ENCODE results near the gene TMEFF2. TPM values are rescaled to one million over a fixed set of nuclear protein-coding genes. Genes with fewer than 3 reads are reported as not detected.

TMEFF2 gene
- total and polyA plus RNA-seq, 2 donors (not counting 1 experiment from before 2014, with no cell fraction given): not detected

DNA sequence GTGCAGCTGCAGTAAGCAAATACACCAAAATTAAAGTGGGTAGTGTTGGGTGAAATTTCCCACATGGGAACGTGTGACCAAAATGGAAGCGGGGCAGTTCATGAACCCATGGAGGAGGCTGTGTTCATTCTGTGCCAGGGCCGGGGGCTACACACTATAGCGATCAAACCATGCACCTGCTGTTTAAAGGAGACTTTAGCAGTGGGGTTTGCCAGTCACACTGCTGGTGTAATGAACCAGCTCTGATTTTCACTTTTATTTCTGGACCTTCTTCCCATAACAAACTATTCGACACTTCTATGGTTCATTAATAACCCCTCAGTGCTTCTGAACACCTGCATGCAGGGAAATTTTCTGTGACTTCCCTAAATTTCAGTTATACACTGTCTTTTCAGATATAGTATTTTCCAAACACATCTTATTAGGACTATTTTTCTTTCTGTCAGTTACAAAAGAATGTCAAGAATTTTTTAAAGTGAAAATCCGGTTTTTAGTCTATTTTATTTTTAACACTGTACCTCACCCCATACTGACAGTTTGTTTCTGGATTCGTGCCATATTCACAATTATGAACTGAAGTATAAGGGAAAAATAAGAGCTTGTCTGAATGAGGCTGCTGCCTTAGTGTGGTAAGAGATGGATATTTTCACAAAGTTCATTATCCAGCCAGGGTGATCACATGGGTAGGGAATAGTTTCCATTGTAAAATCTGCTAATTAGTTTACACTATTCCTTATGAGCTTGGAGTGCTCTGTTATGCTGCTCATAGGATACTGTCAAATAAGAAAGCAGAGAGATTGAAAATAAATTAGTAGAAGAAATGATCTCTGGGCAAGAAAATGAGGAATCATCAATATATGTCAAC, 236.5 kb downstream of the TMEFF2 start:
- intact Hi-C loops (cut with micrococcal nuclease): no loop called here
- Histone ChIP-seq H3K36me3 (replicated peaks in 1 of 2; ENCODE audit: control extremely low read depth in 1 of 2, control insufficient read depth in 1 of 2, extremely low read depth in 1 of 2, insufficient read depth in 2 of 2, low read length in 1 of 2) (no peaks in the 10 kb centered on the region), H3K79me2 (ENCODE audit: control insufficient read depth, insufficient read depth, low read length) (no peaks in the 10 kb centered on the region), H4K20me1 (ENCODE audit: control insufficient read depth, insufficient read depth, low read length, poor library complexity, severe bottlenecking) (no peaks in the 10 kb centered on the region), H3K9ac (ENCODE audit: low read length) (no peak overlapping the region), H3K4me1 (ENCODE audit: control insufficient read depth in 2 of 2, insufficient read depth in 2 of 2, low read length in 2 of 2) (no peaks in the 10 kb centered on the region), H3K4me2 (replicated peaks; ENCODE audit: low read depth, low read length, poor library complexity, severe bottlenecking) (no peak overlapping the region), H3K27ac (ENCODE audit: low read length in 2 of 2) (no peak overlapping the region), H2AFZ (ENCODE audit: insufficient read depth, low read depth, low read length, poor library complexity, severe bottlenecking) (no peak overlapping the region), H3K27me3 (replicated peaks in 1 of 4; ENCODE audit: control extremely low read depth in 1 of 4, control insufficient read depth in 3 of 4, insufficient read depth in 4 of 4, low read length in 3 of 4) (no peaks in the 10 kb centered on the region), H3K9me3 (ENCODE audit: control extremely low read depth in 1 of 3, control insufficient read depth in 2 of 3, insufficient read depth in 1 of 3, low read length in 2 of 3) (no peaks in the 10 kb centered on the region), H3K4me3 (ENCODE audit: control extremely low read depth in 1 of 5, extremely low read depth in 1 of 5, insufficient read depth in 1 of 5, low read depth in 2 of 5, low read length in 4 of 5) (no peak overlapping the region)
- WGBS (ENCODE audit: insufficient coverage): 25% methylated on average over 2 of the region's 7 CpGs
- ATAC-seq (ENCODE audit: low read depth) (no peak), DNase-seq (no peak)
- ChIA-PET CTCF (interaction anchor here (1.0 kb wide), 1 partner anchor 200 kb away, joined by 3 read pairs; no protein-coding TSS in a partner anchor), POLR2A (no interaction called here)
- Mint-ChIP-seq H3K27me3 (no peaks in the 10 kb centered on the region), H3K4me3 (no peak overlapping the region), H3K27ac (no peak overlapping the region), H3K4me1 (no peaks in the 10 kb centered on the region), H3K9me3 (ENCODE audit: insufficient read depth) (no peaks in the 10 kb centered on the region)
- TF ChIP-seq, protein P1, sequence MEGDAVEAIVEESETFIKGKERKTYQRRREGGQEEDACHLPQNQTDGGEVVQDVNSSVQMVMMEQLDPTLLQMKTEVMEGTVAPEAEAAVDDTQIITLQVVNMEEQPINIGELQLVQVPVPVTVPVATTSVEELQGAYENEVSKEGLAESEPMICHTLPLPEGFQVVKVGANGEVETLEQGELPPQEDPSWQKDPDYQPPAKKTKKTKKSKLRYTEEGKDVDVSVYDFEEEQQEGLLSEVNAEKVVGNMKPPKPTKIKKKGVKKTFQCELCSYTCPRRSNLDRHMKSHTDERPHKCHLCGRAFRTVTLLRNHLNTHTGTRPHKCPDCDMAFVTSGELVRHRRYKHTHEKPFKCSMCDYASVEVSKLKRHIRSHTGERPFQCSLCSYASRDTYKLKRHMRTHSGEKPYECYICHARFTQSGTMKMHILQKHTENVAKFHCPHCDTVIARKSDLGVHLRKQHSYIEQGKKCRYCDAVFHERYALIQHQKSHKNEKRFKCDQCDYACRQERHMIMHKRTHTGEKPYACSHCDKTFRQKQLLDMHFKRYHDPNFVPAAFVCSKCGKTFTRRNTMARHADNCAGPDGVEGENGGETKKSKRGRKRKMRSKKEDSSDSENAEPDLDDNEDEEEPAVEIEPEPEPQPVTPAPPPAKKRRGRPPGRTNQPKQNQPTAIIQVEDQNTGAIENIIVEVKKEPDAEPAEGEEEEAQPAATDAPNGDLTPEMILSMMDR (IDR thresholded peaks at IDR 0.05): no peak

DNA sequence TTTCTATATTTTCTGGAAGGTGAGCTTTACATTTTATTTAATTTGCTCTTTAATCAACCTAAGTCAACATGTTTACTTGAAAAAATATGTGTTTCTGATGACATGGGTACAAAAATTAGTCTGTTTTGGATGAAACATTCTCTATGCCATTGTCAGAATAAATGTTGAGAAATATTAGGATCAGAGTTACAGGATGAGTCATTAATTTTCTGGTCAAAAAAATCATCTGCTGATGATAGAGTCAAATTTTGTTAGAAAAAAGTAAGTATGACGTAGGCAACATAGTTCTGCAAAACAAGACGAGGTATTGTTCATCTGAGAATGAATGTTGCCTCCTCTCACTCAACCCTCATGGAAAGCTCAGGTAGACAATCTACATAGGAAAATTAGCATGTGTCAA, 240.3 kb downstream of the TMEFF2 start:
- Mint-ChIP-seq H3K4me1 (no peaks in the 10 kb centered on the region), H3K9me3 (ENCODE audit: insufficient read depth) (no peaks in the 10 kb centered on the region), H3K27ac (no peak overlapping the region), H3K27me3 (no peaks in the 10 kb centered on the region), H3K4me3 (no peak overlapping the region)
- no peaks in the 10 kb centered on the region for H4K20me1 ChIP-seq (ENCODE audit: control insufficient read depth, insufficient read depth, low read length, poor library complexity, severe bottlenecking)
- no peak overlapping the region for H2AFZ ChIP-seq (ENCODE audit: insufficient read depth, low read depth, low read length, poor library complexity, severe bottlenecking)
- no peaks in the 10 kb centered on the region for H3K4me1 ChIP-seq (ENCODE audit: control insufficient read depth in 2 of 2, insufficient read depth in 2 of 2, low read length in 2 of 2)
- H3K4me2 ChIP-seq (replicated peaks; ENCODE audit: low read depth, low read length, poor library complexity, severe bottlenecking): no peak overlapping the region
- H3K27me3 ChIP-seq (replicated peaks in 1 of 4; ENCODE audit: control extremely low read depth in 1 of 4, control insufficient read depth in 3 of 4, insufficient read depth in 4 of 4, low read length in 3 of 4): no peaks in the 10 kb centered on the region
- no peak for TF ChIP-seq EZH2 (IDR thresholded peaks at IDR 0.05; ENCODE audit: borderline replicate concordance, insufficient read depth, low read depth, low read length, poor library complexity, severe bottlenecking)
- TF ChIP-seq, protein P1 (IDR thresholded peaks at IDR 0.05): no peak
- H3K9ac ChIP-seq (ENCODE audit: low read length): no peak overlapping the region
- WGBS (ENCODE audit: insufficient coverage): no CpG with 5 or more reads among the region's 2 CpGs
- H3K27ac ChIP-seq (ENCODE audit: low read length in 2 of 2): no peak overlapping the region
- no peaks in the 10 kb centered on the region for H3K79me2 ChIP-seq (ENCODE audit: control insufficient read depth, insufficient read depth, low read length)
- no peaks in the 10 kb centered on the region for H3K36me3 ChIP-seq (replicated peaks in 1 of 2; ENCODE audit: control extremely low read depth in 1 of 2, control insufficient read depth in 1 of 2, extremely low read depth in 1 of 2, insufficient read depth in 2 of 2, low read length in 1 of 2)
- no peak overlapping the region for H3K4me3 ChIP-seq (ENCODE audit: control extremely low read depth in 1 of 5, extremely low read depth in 1 of 5, insufficient read depth in 1 of 5, low read depth in 2 of 5, low read length in 4 of 5)
- intact Hi-C loops (cut with micrococcal nuclease): no loop called here
- ChIA-PET CTCF (no interaction called here), POLR2A (no interaction called here)
- no peaks in the 10 kb centered on the region for H3K9me3 ChIP-seq (ENCODE audit: control extremely low read depth in 1 of 3, control insufficient read depth in 2 of 3, insufficient read depth in 1 of 3, low read length in 2 of 3)
- DNase-seq (no peak), ATAC-seq (ENCODE audit: low read depth) (no peak)

All from B cell (primary cell).